Thoracic aorta (tissue), 2 donors: ENCODE measurements around the gene GALNT17. TPM values are rescaled to one million over a fixed set of nuclear protein-coding genes. Genes with fewer than 3 reads are reported as not detected.
"Not testable (repeated sequence)": the region's sequence is repeated elsewhere in the genome, so short reads cannot be mapped to it uniquely, and the experiment has no call there.

Source experiments
- ATAC-seq: fragments of 150-250 bp; one replicate; pipeline ENCODE4 v1.8.0; 2017; ENCODE audit warnings: low read depth; ENCODE audit not compliant: insufficient number of reproducible peaks, low FRiP score
- DNase-seq: peaks from one replicate; pipeline ENCODE4 v3.0.0-alpha.2; 2020; ENCODE audit warnings: low spot score
- H3K27ac ChIP-seq, 2 donors: fragments of 200-600 bp; sonication (generic); 1 replicate in 1 of 2; 2 replicates in 1 of 2; pipeline ENCODE4 v1.5.1; 2016; ENCODE audit warnings: mild to moderate bottlenecking in 2 of 2, moderate library complexity in 2 of 2
- H3K27me3 ChIP-seq: fragments of 200-600 bp; sonication (generic); replicated peaks from 2 replicates; pipeline ENCODE4 v1.6.0; 2016; ENCODE audit warnings: mild to moderate bottlenecking; ENCODE audit not compliant: insufficient read depth
- H3K36me3 ChIP-seq: fragments of 200-600 bp; sonication (generic); one replicate; pipeline ENCODE4 v1.5.1; 2016
- H3K4me1 ChIP-seq, 2 donors: fragments of 200-600 bp; sonication (generic); 1 replicate in 1 of 2; 2 replicates in 1 of 2; pipeline versions ENCODE4 v1.5.1 to v1.6.0; 2016; ENCODE audit warnings: low read depth in 2 of 2, mild to moderate bottlenecking in 1 of 2; ENCODE audit not compliant: control insufficient read depth in 1 of 2
- H3K4me3 ChIP-seq: fragments of 200-600 bp; sonication (generic); 2 replicates; pipeline ENCODE4 v1.5.1; 2016; ENCODE audit warnings: mild to moderate bottlenecking
- H3K9me3 ChIP-seq: fragments of 200-600 bp; sonication (generic); 2 replicates; pipeline ENCODE4 v1.5.1; 2016
- CTCF ChIP-seq: fragments of 200-600 bp; sonication (generic); IDR thresholded peaks from one replicate; pipeline ENCODE4 v1.5.1; 2019; ENCODE audit warnings: antibody characterized with exemption
- total RNA-seq, 2 donors: library from RNA; depleted of rRNA; stranded (reverse); fragments of >200 nt; gene quantifications; one replicate each; pipeline versions ENCODE4 v1.1.0 to v1.2.3, GENCODE V29; 2016

GALNT17 gene
- total RNA-seq, 2 donors from 2014 or later = 17.6 to 20.8 TPM

DNA sequence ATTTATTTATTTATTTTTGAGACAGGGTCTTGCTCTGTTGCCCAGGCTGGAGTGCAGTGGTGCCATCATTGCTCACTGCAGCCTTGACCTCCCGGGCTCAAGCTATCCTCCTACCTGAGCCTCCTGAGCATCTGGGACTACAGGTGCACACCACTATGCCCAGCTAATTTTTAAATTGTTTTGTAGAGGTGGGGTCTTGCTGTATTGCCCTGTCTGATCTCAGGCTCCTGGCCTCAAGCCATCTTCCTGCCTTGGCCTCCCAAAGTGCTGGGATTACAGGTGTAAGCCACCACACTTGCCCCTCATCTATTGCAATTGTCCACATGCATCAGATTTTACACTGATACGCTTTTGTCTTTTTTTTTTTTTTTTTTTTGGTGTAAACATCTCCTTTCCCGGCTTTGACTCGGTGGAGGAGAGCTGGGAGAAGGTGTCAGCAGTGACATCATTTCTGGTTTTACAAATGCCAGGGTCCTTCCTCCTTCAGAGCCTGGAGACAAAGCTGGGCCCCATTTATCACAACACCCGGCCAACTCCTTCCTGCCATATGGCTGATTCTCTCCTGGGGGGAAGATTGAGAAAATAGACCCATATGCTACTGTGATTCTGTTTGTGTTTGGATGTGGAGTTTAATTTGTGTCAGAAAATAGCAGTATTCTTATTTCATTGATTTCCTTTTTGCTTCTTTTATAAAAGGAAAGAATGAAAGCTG, 61.3 kb downstream of the GALNT17 start:
- no peak for DNase-seq
- no peak for TF ChIP-seq CTCF
- Histone ChIP-seq H3K36me3 (no peaks in the 10 kb centered on the region), H3K27me3 (no peaks in the 10 kb centered on the region), H3K4me1 (peaks cover 0 to 1% of the 10 kb centered on the region in 2 donors), H3K4me3 (no peak overlapping the region), H3K9me3 (no peaks in the 10 kb centered on the region), H3K27ac (no peak overlapping the region)
- no peak for ATAC-seq

- no peaks in the 10 kb centered on the region for H3K9me3 ChIP-seq
- peak overlapping the region; percentile 50 to 73 for H3K27ac ChIP-seq
- ATAC-seq (no peak), DNase-seq (no peak)
- H3K27me3 ChIP-seq = no peaks in the 10 kb centered on the region
- H3K36me3 ChIP-seq = no peaks in the 10 kb centered on the region
- no peak for TF ChIP-seq CTCF
- peak overlapping the region; percentile 51 for H3K4me3 ChIP-seq
- H3K4me1 ChIP-seq = peaks cover 0 to 13% of the 10 kb centered on the region in 2 donors
Observed at GRCh38 chr7:71198391-71198790, 66.4 kb downstream of the GALNT17 start.

GRCh38 chr7:71198887-71199286, 66.9 kb downstream of the GALNT17 start:
- no peaks in the 10 kb centered on the region for H3K36me3 ChIP-seq
- H3K27ac ChIP-seq = peak overlapping the region; percentile 50 to 73
- DNase-seq (no peak), ATAC-seq (no peak)
- TF ChIP-seq CTCF = no peak
- H3K27me3 ChIP-seq = no peaks in the 10 kb centered on the region
- H3K9me3 ChIP-seq = no peaks in the 10 kb centered on the region
- peak overlapping the region; percentile 51 for H3K4me3 ChIP-seq
- peaks cover 0 to 13% of the 10 kb centered on the region in 2 donors for H3K4me1 ChIP-seq

DNA sequence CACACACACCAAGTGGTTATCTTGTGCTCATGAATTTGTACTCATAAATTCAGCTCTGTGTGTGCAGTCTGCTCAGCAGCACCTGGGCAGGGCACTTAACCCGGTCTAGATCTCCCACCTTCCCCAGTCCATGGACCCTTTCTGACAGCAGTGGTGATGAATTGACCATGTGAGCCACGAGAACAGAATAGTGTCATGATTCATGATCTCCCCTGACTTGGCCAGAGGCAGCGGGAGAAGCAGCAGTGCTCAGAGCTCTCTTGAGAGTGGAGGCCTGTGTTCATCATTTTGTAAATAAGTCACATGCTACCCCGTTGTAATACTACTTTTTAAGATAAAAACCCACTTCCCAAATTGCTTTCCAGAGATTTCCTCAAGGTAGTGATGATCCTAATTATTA, 74.2 kb downstream of the GALNT17 start:
- DNase-seq (no peak), ATAC-seq (no peak)
- TF ChIP-seq CTCF = no peak
- H3K27ac ChIP-seq = no peak overlapping the region
- H3K36me3 ChIP-seq = no peaks in the 10 kb centered on the region
- no peaks in the 10 kb centered on the region for H3K27me3 ChIP-seq
- H3K9me3 ChIP-seq = no peaks in the 10 kb centered on the region
- no peak overlapping the region for H3K4me3 ChIP-seq
- H3K4me1 ChIP-seq = peaks cover 0 to 13% of the 10 kb centered on the region in 2 donors

DNA sequence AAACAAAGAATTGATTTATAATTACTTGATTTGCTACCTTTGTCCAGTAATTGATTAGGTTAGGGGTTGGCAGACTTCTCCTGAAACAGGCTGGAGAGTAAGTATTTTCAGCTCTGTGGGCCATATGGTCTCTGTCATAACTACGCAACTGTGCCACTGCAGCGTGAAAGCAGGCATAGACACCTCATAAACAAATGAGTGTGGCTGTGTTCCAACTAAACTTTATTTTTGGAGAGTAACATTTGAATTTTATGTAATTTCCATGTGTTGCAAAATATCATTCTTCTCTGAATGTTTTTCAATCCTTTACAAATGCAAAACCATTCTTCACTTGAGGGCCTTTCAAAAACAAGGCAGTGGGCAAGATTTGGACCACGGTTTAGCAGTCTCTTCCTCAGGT, 76.9 kb downstream of the GALNT17 start:
- DNase-seq (no peak), ATAC-seq (no peak)
- no peaks in the 10 kb centered on the region for H3K36me3 ChIP-seq
- H3K4me1 ChIP-seq = peaks cover 0 to 13% of the 10 kb centered on the region in 2 donors
- no peak overlapping the region for H3K27ac ChIP-seq
- no peak overlapping the region for H3K4me3 ChIP-seq
- H3K9me3 ChIP-seq = no peaks in the 10 kb centered on the region
- TF ChIP-seq CTCF = no peak
- H3K27me3 ChIP-seq = no peaks in the 10 kb centered on the region

- H3K27me3 ChIP-seq, ATAC-seq, H3K9me3 ChIP-seq, DNase-seq, H3K27ac ChIP-seq, H3K36me3 ChIP-seq, H3K4me3 ChIP-seq: not testable (repeated sequence)
- H3K4me1 ChIP-seq = peaks cover 0 to 13% of the 10 kb centered on the region in 2 donors
Observed at GRCh38 chr7:71209484-71209883, 77.5 kb downstream of the GALNT17 start.
